A549 (cell line): ENCODE data around the gene CD58. TPM values are rescaled to one million over a fixed set of nuclear protein-coding genes. Genes with fewer than 3 reads are reported as not detected.
A peak's percentile ranks its signal among the peaks of the same experiment; 100 is the strongest.

Experiments used
- ATAC-seq, 2 experiments: fragments of 200-7000 bp in 1 of 2; fragments of >200 bp in 1 of 2; cut with Nextera tagmentation in 1 of 2; cut with Tn5 transposase in 1 of 2; 3 replicates each; pipeline versions ENCODE4 v1.8.0 to v1.9.1; 2018 to 2020; ENCODE audit warnings: mild to moderate bottlenecking in 1 of 2, moderate library complexity in 1 of 2
- CTCF ChIA-PET: fragments of 300-600 bp; sonication (Branson Sonifier 250); formaldehyde crosslinking; extraction: SDS; loops from one replicate; lab custom pipeline; 2021; ENCODE audit warnings: antibody characterized with exemption, inconsistent platforms; lab: Yijun Ruan, JAX
- POLR2A ChIA-PET: fragments of 350-600 bp; formaldehyde crosslinking; extraction: SDS; loops from one replicate; lab custom pipeline; 2021; ENCODE audit warnings: antibody characterized with exemption, inconsistent platforms; lab: Yijun Ruan, JAX
- DNase-seq, 2 experiments: peaks; one replicate each; pipeline versions ENCODE4 v3.0.0 to v3.0.0-alpha.2; 2011 to 2016; ENCODE audit warnings: low read depth in 1 of 2, low spot score in 1 of 2
- FAIRE-seq: peaks from 2 replicates; lab custom pipeline; 2011; peaks lifted over from hg19 to GRCh38; lab: Jason Lieb, UNC
- H3K27ac ChIP-seq, 2 experiments: fragments of >200 bp; sonication (Bioruptor Twin); formaldehyde crosslinking; 3 replicates each; pipeline ENCODE4 v1.5.1; 2016 to 2017
- H3K4me1 ChIP-seq: fragments of >200 bp; sonication (Bioruptor Twin); formaldehyde crosslinking; 3 replicates; pipeline ENCODE4 v1.6.1; 2016
- H3K4me2 ChIP-seq: fragments of >200 bp; sonication (Bioruptor Twin); formaldehyde crosslinking; 3 replicates; pipeline ENCODE4 v1.6.1; 2016
- H3K4me3 ChIP-seq: fragments of >200 bp; sonication (Bioruptor Twin); formaldehyde crosslinking; 3 replicates; pipeline ENCODE4 v1.5.1; 2016
- H3K9me3 ChIP-seq: fragments of >200 bp; sonication (Bioruptor Twin); formaldehyde crosslinking; 3 replicates; pipeline ENCODE4 v1.6.1; 2016
- BCL3 ChIP-seq: fragments of >200 bp; sonication (Bioruptor Twin); formaldehyde crosslinking; IDR thresholded peaks from 3 replicates; pipeline ENCODE4 v1.6.1; 2016
- CBX2 ChIP-seq: fragments of 200-600 bp; sonication (generic); IDR thresholded peaks from 2 replicates; pipeline ENCODE4 v1.6.1; 2016; ENCODE audit warnings: low read depth, mild to moderate bottlenecking, borderline replicate concordance
- CBX8 ChIP-seq: fragments of 200-600 bp; sonication (generic); IDR thresholded peaks from 2 replicates; pipeline ENCODE4 v1.6.1; 2016
- GATA3 ChIP-seq: IDR thresholded peaks from 2 replicates; pipeline ENCODE4 v1.6.1; 2012; ENCODE audit warnings: borderline replicate concordance
- HDAC2 ChIP-seq: fragments of 200-600 bp; sonication (generic); IDR thresholded peaks from 2 replicates; pipeline ENCODE4 v1.6.1; 2016
- HES2 ChIP-seq: fragments of >200 bp; sonication (Bioruptor Twin); formaldehyde crosslinking; IDR thresholded peaks from 2 replicates; pipeline ENCODE4 v1.6.1; 2016
- HEYL ChIP-seq: fragments of 250-450 bp; sonication (Bioruptor Pico); IDR thresholded peaks from 2 replicates; pipeline ENCODE4 v1.8.0; 2021; ENCODE audit warnings: mild to moderate bottlenecking, moderate library complexity
- HMGXB4 ChIP-seq: fragments of 250-450 bp; sonication (Bioruptor Pico); IDR thresholded peaks from 2 replicates; pipeline ENCODE4 v1.5.0; 2021; ENCODE audit warnings: mild to moderate bottlenecking, moderate library complexity, borderline replicate concordance
- HOXA7 ChIP-seq: fragments of 250-450 bp; sonication (Bioruptor Pico); IDR thresholded peaks from 2 replicates; pipeline ENCODE4 v1.5.0; 2020; ENCODE audit warnings: mild to moderate bottlenecking, moderate library complexity
- HOXB13 ChIP-seq: fragments of 250-450 bp; sonication (Bioruptor Pico); IDR thresholded peaks from 2 replicates; pipeline ENCODE4 v1.5.0; 2020; ENCODE audit warnings: low read depth, mild to moderate bottlenecking, moderate library complexity
- KDM5A ChIP-seq: fragments of 200-600 bp; sonication (generic); IDR thresholded peaks from 2 replicates; pipeline ENCODE4 v1.6.1; 2016; ENCODE audit warnings: antibody characterized with exemption, mild to moderate bottlenecking
- NR3C1 ChIP-seq: fragments of >200 bp; sonication (Bioruptor Twin); formaldehyde crosslinking; IDR thresholded peaks from 3 replicates; pipeline ENCODE4 v1.6.1; 2017
- PBX3 ChIP-seq: IDR thresholded peaks from 2 replicates; pipeline ENCODE4 v1.6.1; 2012
- RFX5 ChIP-seq: fragments of 450-650 bp; IDR thresholded peaks from 2 replicates; pipeline ENCODE4 v1.7.1; 2014; ENCODE audit warnings: antibody characterized with exemption, mild to moderate bottlenecking, moderate library complexity
- SREBF2 ChIP-seq: fragments of 450-650 bp; IDR thresholded peaks from 2 replicates; pipeline ENCODE4 v1.6.1; 2014; ENCODE audit warnings: mild to moderate bottlenecking, moderate library complexity
- TP53 ChIP-seq: fragments of 250-450 bp; sonication (Bioruptor Pico); IDR thresholded peaks from 2 replicates; pipeline ENCODE4 v1.5.0; 2021; ENCODE audit warnings: mild to moderate bottlenecking, moderate library complexity
- USF2 ChIP-seq: fragments of 450-650 bp; IDR thresholded peaks from 2 replicates; pipeline ENCODE4 v1.6.1; 2014; ENCODE audit warnings: antibody characterized with exemption
- ZNF302 ChIP-seq: fragments of 250-450 bp; sonication (Bioruptor Pico); IDR thresholded peaks from 2 replicates; pipeline ENCODE4 v1.9.0; 2021; ENCODE audit warnings: inconsistent platforms, mild to moderate bottlenecking, moderate library complexity
- WGBS: methylation state at CpG from one replicate; pipeline ENCODE4 v1.1.6; 2017; ENCODE audit errors: missing lambda C conversion rate; 5-methylcytosine and 5-hydroxymethylcytosine counted together
- polyA plus RNA-seq, 4 experiments: library from polyadenylated mRNA; depleted of rRNA in 3 of 4; stranded (reverse); fragments of >200 nt; fragmentation: RNase III in 1 of 4; extraction: RNeasy Plus Mini Kit Qiagen cat#74134 plus additional on column Dnase treatment in 1 of 4; gene quantifications; 2 replicates in 3 of 4; 3 replicates in 1 of 4; pipeline ENCODE4 v1.2.3, GENCODE V29; 2011 to 2017

Gene CD58
- polyA plus RNA-seq, 2 of the 4 experiments (the other 2 are of a cell fraction) = 22.4 to 38.4 TPM

GRCh38 chr1:116514708-116515525, 55.9 kb downstream of the CD58 start:
- POLR2A ChIA-PET = no interaction called here
- Histone ChIP-seq H3K4me2 (no peak overlapping the region), H3K9me3 (no peaks in the 10 kb centered on the region), H3K4me1 (peaks cover 7% of the 10 kb centered on the region), H3K4me3 (no peak overlapping the region), H3K27ac (no peak overlapping the region)
- TF ChIP-seq CBX8 (no peak), USF2 (no peak), HOXA7 (no peak), TP53 (CRISPR knock-in tag) (no peak), ZNF302 (no peak), HMGXB4 (CRISPR knock-in tag) (no peak), GATA3 (no peak), PBX3 (no peak), RFX5 (no peak), KDM5A (no peak), SREBF2 (no peak), HOXB13 (CRISPR knock-in tag) (no peak), HDAC2 (no peak), CBX2 (no peak), HEYL (CRISPR knock-in tag) (no peak), HES2 (no peak)
- no peak for FAIRE-seq
- peak in 1 of 2 experiments; percentile 39; a peak in 1 of 6 replicates for ATAC-seq
- CTCF ChIA-PET = interaction anchor here (0.6 to 2.4 kb wide), 3 partner anchors 16 to 1150 kb away, joined by 3 to 5 read pairs (median 3); no protein-coding TSS in a partner anchor
- 87% methylated on average over 8 of the region's 8 CpGs for WGBS
- no peak for DNase-seq

- 86% methylated on average over 4 of the region's 4 CpGs for WGBS
Observed at GRCh38 chr1:116513956-116514355, 56.9 kb downstream of the CD58 start.

More at GRCh38 chr1:116513956-116514355, 56.9 kb downstream of the CD58 start:
- Histone ChIP-seq H3K9me3 (no peaks in the 10 kb centered on the region), H3K4me1 (peaks cover 17% of the 10 kb centered on the region), H3K27ac (no peak overlapping the region), H3K4me3 (no peak overlapping the region), H3K4me2 (no peak overlapping the region)
- DNase-seq (no peak), ATAC-seq (no peak), FAIRE-seq (no peak)
- POLR2A ChIA-PET = no interaction called here
- CTCF ChIA-PET = interaction anchor here (1.2 to 2.4 kb wide), 3 partner anchors 11 to 29 kb away, joined by 4 to 5 read pairs (median 5); no protein-coding TSS in a partner anchor
- no peak for TF ChIP-seq NR3C1
- TF ChIP-seq BCL3 = no peak
